ENCODE measurements around the gene MCEMP1. TPM values are rescaled to one million over a fixed set of nuclear protein-coding genes. Genes with fewer than 3 reads are reported as not detected.

MCEMP1 gene
- total and polyA plus RNA-seq, 2 of the 4 experiments (the other 2 are of a cell fraction): 0.15 TPM; not detected in 1

DNA sequence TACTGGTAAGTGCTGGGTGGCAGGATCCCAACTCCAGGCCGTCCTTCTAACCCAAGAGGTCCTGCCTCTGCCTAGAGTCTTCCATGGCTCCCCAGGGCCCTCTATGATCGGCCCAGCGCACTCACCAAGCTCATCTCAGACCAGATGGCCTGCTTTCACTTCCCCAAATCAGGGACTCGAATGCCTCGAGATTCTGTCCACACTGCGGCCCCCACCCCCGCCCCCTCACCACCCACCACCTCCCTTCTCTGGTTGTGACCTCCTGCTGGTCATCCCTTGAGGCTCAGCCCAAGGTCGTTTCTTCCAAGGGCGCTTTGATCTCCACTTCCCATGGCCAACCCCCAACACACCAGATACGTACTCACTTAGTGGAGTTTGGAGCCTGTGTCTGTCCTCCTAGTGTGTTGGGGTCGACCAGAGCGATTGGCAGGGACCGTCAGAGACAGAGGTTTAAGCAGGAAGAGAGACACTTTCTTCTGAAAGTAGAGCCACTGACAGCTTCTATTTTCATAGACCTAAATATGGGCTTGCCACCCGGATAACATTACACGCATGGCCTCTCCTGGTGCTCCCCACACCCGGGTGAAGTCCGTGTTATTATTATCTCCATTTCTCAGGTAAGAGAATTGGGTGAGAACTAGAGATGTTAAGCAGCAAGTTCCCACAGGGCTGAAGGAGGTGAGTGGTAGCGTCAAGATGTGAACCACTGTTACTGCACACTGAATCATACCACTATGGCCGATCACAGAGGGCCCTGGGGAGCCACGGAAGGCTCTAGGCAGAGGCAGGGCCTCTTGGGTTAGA, 25.0 kb downstream of the MCEMP1 start, which contains the start of gene FCER2:
Gene FCER2, minus strand, starts transcription at position 478 of the 804 bp plus-strand sequence. CDS start 2,371 bp downstream, outside the sequence.
- H2BK5ac ChIP-seq (ENCODE audit: low read depth, low read length, poor library complexity, severe bottlenecking): no peak within 1 kb of the TSS
- no peaks in the 10 kb centered on the region for H4K20me1 ChIP-seq (ENCODE audit: insufficient read depth, low read length)
- no peak within 1 kb of the TSS for H3K4me3 ChIP-seq (ENCODE audit: insufficient read depth, low read depth, low read length)
- no peak within 1 kb of the TSS for H3K23ac ChIP-seq (ENCODE audit: low read depth, low read length)
- no peak within 1 kb of the TSS for H2AK9ac ChIP-seq (replicated peaks; ENCODE audit: low read depth, low read length, poor library complexity)
- H3K14ac ChIP-seq (replicated peaks; ENCODE audit: low read depth, low read length): no peak within 1 kb of the TSS
- no peak within 1 kb of the TSS for H2AK5ac ChIP-seq (ENCODE audit: low read depth, low read length)
- no peaks in the 10 kb centered on the region for H3K36me3 ChIP-seq (ENCODE audit: control insufficient read depth, insufficient read depth, low read length)
- CTCF ChIA-PET: no interaction called here
- H3K4me2 ChIP-seq (ENCODE audit: low read depth, low read length): no peak within 1 kb of the TSS
- no peaks in the 10 kb centered on the region for H3K4me1 ChIP-seq (ENCODE audit: control insufficient read depth, insufficient read depth, low read length)
- H4K91ac ChIP-seq (ENCODE audit: insufficient read depth, low read depth, low read length): no peak within 1 kb of the TSS
- in situ Hi-C loops (cut with MboI; ENCODE audit: low sequenced_read_pairs) (no loop called here), intact Hi-C loops (cut with micrococcal nuclease) (no loop called here), dilution Hi-C loops (cut with HindIII; ENCODE audit: low sequenced_read_pairs, unreplicated experiment) (no loop called here)
- H3K27ac ChIP-seq (ENCODE audit: insufficient read depth, low read length): no peak within 1 kb of the TSS
- no TSS peak for BruUV-seq (replicated peaks)
- no peaks in the 10 kb centered on the region for H3K9me1 ChIP-seq (ENCODE audit: insufficient read depth, low read length)
- H3K79me1 ChIP-seq (ENCODE audit: low read depth in 1 of 2, low read length in 2 of 2): no peaks in the 10 kb centered on the region
- peaks cover 23% of the 10 kb centered on the region for H3K27me3 ChIP-seq (ENCODE audit: control insufficient read depth, insufficient read depth, low read length)
- H4K5ac ChIP-seq (ENCODE audit: low read depth, low read length): no peak within 1 kb of the TSS
- ATAC-seq (ENCODE audit: low read depth) (no peak), DNase-seq (no peak)
- no peak within 1 kb of the TSS for H3K18ac ChIP-seq (ENCODE audit: low read depth, low read length)
- H2BK20ac ChIP-seq (ENCODE audit: low read depth, low read length): no peak within 1 kb of the TSS
- H4K8ac ChIP-seq (ENCODE audit: low read depth in 2 of 2, low read length in 2 of 2): no peak within 1 kb of the TSS
- no peak within 1 kb of the TSS for H3K9ac ChIP-seq (ENCODE audit: low read depth, low read length)
- H3K4ac ChIP-seq (ENCODE audit: low read depth, low read length): no peak within 1 kb of the TSS
- POLR2A ChIA-PET (ENCODE audit: unreplicated experiment): no interaction called here
- no peak for TF ChIP-seq NFE2L2 (IDR thresholded peaks at IDR 0.05; ENCODE audit: low read depth, low read length)
- no peak for TF ChIP-seq MXI1 (IDR thresholded peaks at IDR 0.05; ENCODE audit: borderline replicate concordance, low read depth, low read length)
- TF ChIP-seq MAFK (IDR thresholded peaks at IDR 0.05; ENCODE audit: low read depth, low read length): no peak
- no peak for TF ChIP-seq POLR2A (IDR thresholded peaks at IDR 0.05; ENCODE audit: low read depth, low read length)
- TF ChIP-seq USF2 (IDR thresholded peaks at IDR 0.05; ENCODE audit: low read depth, low read length): no peak
- no peak for TF ChIP-seq MAZ (IDR thresholded peaks at IDR 0.05; ENCODE audit: borderline replicate concordance, low read depth, low read length)
- no peak for TF ChIP-seq ELK1 (IDR thresholded peaks at IDR 0.05; ENCODE audit: borderline replicate concordance, low read depth, low read length)
- TF ChIP-seq BHLHE40 (IDR thresholded peaks at IDR 0.05; ENCODE audit: low read depth, low read length): no peak
- TF ChIP-seq RCOR1 (IDR thresholded peaks at IDR 0.05; ENCODE audit: insufficient replicate concordance, low read length): no peak
- TF ChIP-seq CHD1 (IDR thresholded peaks at IDR 0.05; ENCODE audit: low read depth, low read length): no peak
- TF ChIP-seq FOS (IDR thresholded peaks at IDR 0.05; ENCODE audit: low read depth, low read length): no peak
- no peak for TF ChIP-seq RAD21 (IDR thresholded peaks at IDR 0.05; ENCODE audit: low read length)
- no peak for TF ChIP-seq CTCF (conservative IDR thresholded peaks at IDR 0.05; ENCODE audit: low read depth, low read length)
- TF ChIP-seq SMC3 (IDR thresholded peaks at IDR 0.05; ENCODE audit: low read depth, low read length): no peak
- TF ChIP-seq RFX5 (IDR thresholded peaks at IDR 0.05; ENCODE audit: low read depth, low read length): no peak
- TF ChIP-seq CEBPB (IDR thresholded peaks at IDR 0.05; ENCODE audit: low read depth, low read length): no peak
- H3K9me3 ChIP-seq (ENCODE audit: control insufficient read depth, insufficient read depth, low read length): no peaks in the 10 kb centered on the region
- no peak within 1 kb of the TSS for H2BK15ac ChIP-seq (ENCODE audit: low read depth, low read length)
- no peak within 1 kb of the TSS for H2AFZ ChIP-seq (replicated peaks; ENCODE audit: low read length, poor library complexity)
- H3K56ac ChIP-seq (ENCODE audit: extremely low read depth, insufficient read depth, low read length): no peak within 1 kb of the TSS
- 100% methylated on average over 2 of the region's 20 CpGs; no CpG with 5 or more reads in 1 of the 2 experiments for WGBS, 2 experiments (ENCODE audit: extremely low coverage in 2 of 2, insufficient read length in 1 of 2)
- no peak within 1 kb of the TSS for H2BK120ac ChIP-seq (ENCODE audit: low read depth, low read length)

All from IMR-90 (cell line).